HFFc6 (cell line): ENCODE results near the gene KIRREL3. TPM values are rescaled to one million over a fixed set of nuclear protein-coding genes. Genes with fewer than 3 reads are reported as not detected.

ENCODE experiments used
- DNase-seq: peaks from one replicate; pipeline ENCODE4 v3.0.0-alpha.2; 2018
- H3K27ac Mint-ChIP-seq: 2 replicates; pipeline ENCODE4 v1.8.0; 2020; ENCODE audit warnings: mild to moderate bottlenecking, mixed read lengths
- H3K27me3 Mint-ChIP-seq: 2 replicates; pipeline ENCODE4 v1.8.0; 2021; ENCODE audit warnings: mild to moderate bottlenecking, moderate library complexity, mixed read lengths; ENCODE audit not compliant: insufficient read depth
- H3K36me3 Mint-ChIP-seq: 2 replicates; pipeline ENCODE4 v1.8.0; 2021; ENCODE audit warnings: low read depth, mixed read lengths
- H3K4me1 Mint-ChIP-seq: 2 replicates; pipeline ENCODE4 v1.8.0; 2020; ENCODE audit warnings: low read depth, mixed read lengths
- H3K4me3 Mint-ChIP-seq: 2 replicates; pipeline ENCODE4 v1.8.0; 2020; ENCODE audit warnings: mild to moderate bottlenecking, moderate library complexity, mixed read lengths
- H3K9me3 Mint-ChIP-seq: 2 replicates; pipeline ENCODE4 v1.8.0; 2020; ENCODE audit warnings: mild to moderate bottlenecking, mixed read lengths
- CTCF ChIP-seq: fragments of 200-600 bp; sonication (generic); IDR thresholded peaks from 2 replicates; pipeline ENCODE4 v1.5.0; 2021; ENCODE audit warnings: antibody characterized with exemption, mild to moderate bottlenecking
- total RNA-seq, 6 experiments: library from RNA; stranded (reverse); fragmentation: NEBNext Ultra II Directional; extraction: Animal tissue kit (Norgen Biotek cat#: 25700); gene quantifications; 2 replicates in 1 of 6; 3 replicates in 5 of 6; pipeline ENCODE4 v1.2.3, GENCODE V29; 2021

Gene KIRREL3
- total RNA-seq, 6 experiments from 2014 or later, result 22.2 to 38.2 (median 33.2) TPM

- DNase-seq, result no peak
- Mint-ChIP-seq H3K9me3 (no peaks in the 10 kb centered on the region), H3K4me3 (no peak overlapping the region)
These were observed 256.9 kb downstream of the KIRREL3 start for GRCh38 chr11:126743628-126744027.

GRCh38 chr11:126742582-126742981, 258.0 kb downstream of the KIRREL3 start:
- no peak overlapping the region for H3K27ac Mint-ChIP-seq
- no peaks in the 10 kb centered on the region for H3K9me3 Mint-ChIP-seq
- peaks cover 18% of the 10 kb centered on the region for H3K4me1 Mint-ChIP-seq
- TF ChIP-seq CTCF, result no peak
- H3K36me3 Mint-ChIP-seq, result peaks cover 19% of the 10 kb centered on the region
- peaks cover 2% of the 10 kb centered on the region for H3K27me3 Mint-ChIP-seq
- no peak overlapping the region for H3K4me3 Mint-ChIP-seq
- DNase-seq, result no peak

More at GRCh38 chr11:126743628-126744027, 256.9 kb downstream of the KIRREL3 start:
- peaks cover 19% of the 10 kb centered on the region for H3K36me3 Mint-ChIP-seq
- no peak overlapping the region for H3K27ac Mint-ChIP-seq
- TF ChIP-seq CTCF, result no peak
- peaks cover 2% of the 10 kb centered on the region for H3K27me3 Mint-ChIP-seq
- peaks cover 18% of the 10 kb centered on the region for H3K4me1 Mint-ChIP-seq

- H3K9me3 Mint-ChIP-seq, result no peaks in the 10 kb centered on the region
- TF ChIP-seq CTCF, result no peak
- H3K4me1 Mint-ChIP-seq, result peaks cover 18% of the 10 kb centered on the region
These were observed 259.7 kb downstream of the KIRREL3 start for GRCh38 chr11:126740846-126741245.

GRCh38 chr11:126739499-126740145, 260.9 kb downstream of the KIRREL3 start:
- no peak for DNase-seq
- Mint-ChIP-seq H3K4me1 (peaks cover 21% of the 10 kb centered on the region), H3K27me3 (peaks cover 3% of the 10 kb centered on the region), H3K4me3 (no peak overlapping the region), H3K36me3 (peaks cover 19% of the 10 kb centered on the region), H3K27ac (no peak overlapping the region; the same call in 1 of the 2 replicates), H3K9me3 (no peaks in the 10 kb centered on the region)
- TF ChIP-seq CTCF, result no peak

More at GRCh38 chr11:126740846-126741245, 259.7 kb downstream of the KIRREL3 start:
- Mint-ChIP-seq H3K36me3 (peaks cover 19% of the 10 kb centered on the region), H3K27me3 (peaks cover 3% of the 10 kb centered on the region), H3K4me3 (no peak overlapping the region), H3K27ac (no peak overlapping the region)
- no peak for DNase-seq

- DNase-seq, result no peak
- Mint-ChIP-seq H3K4me3 (no peak overlapping the region), H3K36me3 (peaks cover 8% of the 10 kb centered on the region), H3K9me3 (no peaks in the 10 kb centered on the region), H3K4me1 (peaks cover 27% of the 10 kb centered on the region), H3K27ac (no peak overlapping the region), H3K27me3 (peaks cover 1% of the 10 kb centered on the region)
- no peak for TF ChIP-seq CTCF
These were observed 262.1 kb downstream of the KIRREL3 start for GRCh38 chr11:126738295-126739031.
